ENCODE data around the gene CDKN2C. TPM values are rescaled to one million over a fixed set of nuclear protein-coding genes. Genes with fewer than 3 reads are reported as not detected.

CDKN2C gene
- total and polyA plus RNA-seq, 9 donors = 10.7 to 18.6 (median 15.9) TPM

- peaks cover 2% of the 10 kb centered on the region for H3K27me3 ChIP-seq (ENCODE audit: control insufficient read depth, insufficient read depth, low read length)
- H3K4me1 ChIP-seq (ENCODE audit: control insufficient read depth, insufficient read depth, low read length) = no peaks in the 10 kb centered on the region
- WGBS (ENCODE audit: insufficient coverage) = under 1% methylated on average over 76 of the region's 80 CpGs
- no peaks in the 10 kb centered on the region for H3K9me3 ChIP-seq (replicated peaks; ENCODE audit: control insufficient read depth, low read depth, low read length)
- DNase-seq = peak; percentile 98
- H3K4me3 ChIP-seq (ENCODE audit: low read length) = peak within 1 kb of the TSS; percentile 73
- no peaks in the 10 kb centered on the region for H3K36me3 ChIP-seq (ENCODE audit: control insufficient read depth, insufficient read depth, low read length)
- peak within 1 kb of the TSS; percentile 80 for H3K27ac ChIP-seq (ENCODE audit: low read length)
Observed at GRCh38 chr1:50959913-50960844, 9.9 kb upstream of the CDKN2C start, which contains the start of gene FAF1. Gene FAF1, minus strand, starts transcription at chr1:50960267. Its CDS starts 456 bp downstream, at chr1:50959811.

GRCh38 chr1:50964863-50965262, 5.2 kb upstream of the CDKN2C start:
- H3K27ac ChIP-seq (ENCODE audit: low read length) = no peak overlapping the region
- DNase-seq = no peak
- peaks cover 4% of the 10 kb centered on the region for H3K4me1 ChIP-seq (ENCODE audit: control insufficient read depth, insufficient read depth, low read length)
- no peaks in the 10 kb centered on the region for H3K36me3 ChIP-seq (ENCODE audit: control insufficient read depth, insufficient read depth, low read length)
- H3K4me3 ChIP-seq (ENCODE audit: low read length) = no peak overlapping the region
- WGBS (ENCODE audit: insufficient coverage) = 72% methylated on average over 2 of the region's 11 CpGs
- peaks cover 2% of the 10 kb centered on the region for H3K27me3 ChIP-seq (ENCODE audit: control insufficient read depth, insufficient read depth, low read length)
- H3K9me3 ChIP-seq (replicated peaks; ENCODE audit: control insufficient read depth, low read depth, low read length) = no peaks in the 10 kb centered on the region

GRCh38 chr1:50966991-50967390, 3.1 kb upstream of the CDKN2C start:
- H3K27ac ChIP-seq (ENCODE audit: low read length) = no peak overlapping the region
- no peaks in the 10 kb centered on the region for H3K36me3 ChIP-seq (ENCODE audit: control insufficient read depth, insufficient read depth, low read length)
- no peak for DNase-seq
- peaks cover 2% of the 10 kb centered on the region for H3K27me3 ChIP-seq (ENCODE audit: control insufficient read depth, insufficient read depth, low read length)
- H3K9me3 ChIP-seq (replicated peaks; ENCODE audit: control insufficient read depth, low read depth, low read length) = no peaks in the 10 kb centered on the region
- no peak overlapping the region for H3K4me3 ChIP-seq (ENCODE audit: low read length)
- WGBS (ENCODE audit: insufficient coverage) = no CpG with 5 or more reads among the region's 3 CpGs
- peaks cover 10% of the 10 kb centered on the region for H3K4me1 ChIP-seq (ENCODE audit: control insufficient read depth, insufficient read depth, low read length)

GRCh38 chr1:50967416-50968157, 2.5 kb upstream of the CDKN2C start:
- Histone ChIP-seq H3K36me3 (ENCODE audit: control insufficient read depth, insufficient read depth, low read length) (no peaks in the 10 kb centered on the region), H3K4me3 (ENCODE audit: low read length) (peak overlapping the region; percentile 67), H3K9me3 (replicated peaks; ENCODE audit: control insufficient read depth, low read depth, low read length) (no peaks in the 10 kb centered on the region), H3K4me1 (ENCODE audit: control insufficient read depth, insufficient read depth, low read length) (peaks cover 10% of the 10 kb centered on the region), H3K27me3 (ENCODE audit: control insufficient read depth, insufficient read depth, low read length) (peaks cover 2% of the 10 kb centered on the region), H3K27ac (ENCODE audit: low read length) (peak overlapping the region; percentile 99)
- DNase-seq = peak; percentile 18
- 9% methylated on average over 11 of the region's 17 CpGs for WGBS (ENCODE audit: insufficient coverage)

GRCh38 chr1:50968158-50968820, 1.8 kb upstream of the CDKN2C start:
- WGBS (ENCODE audit: insufficient coverage) = under 1% methylated on average over 62 of the region's 70 CpGs
- peak; percentile 97 for DNase-seq
- peaks cover 10% of the 10 kb centered on the region for H3K4me1 ChIP-seq (ENCODE audit: control insufficient read depth, insufficient read depth, low read length)
- peaks cover 2% of the 10 kb centered on the region for H3K27me3 ChIP-seq (ENCODE audit: control insufficient read depth, insufficient read depth, low read length)
- H3K27ac ChIP-seq (ENCODE audit: low read length) = peak overlapping the region; percentile 99
- no peaks in the 10 kb centered on the region for H3K36me3 ChIP-seq (ENCODE audit: control insufficient read depth, insufficient read depth, low read length)
- no peaks in the 10 kb centered on the region for H3K9me3 ChIP-seq (replicated peaks; ENCODE audit: control insufficient read depth, low read depth, low read length)
- H3K4me3 ChIP-seq (ENCODE audit: low read length) = peak overlapping the region; percentile 67

GRCh38 chr1:50968821-50969610, 1.0 kb upstream of the CDKN2C start:
- WGBS (ENCODE audit: insufficient coverage) = under 1% methylated on average over 60 of the region's 65 CpGs
- Histone ChIP-seq H3K4me3 (ENCODE audit: low read length) (peak overlapping the region; percentile 67), H3K36me3 (ENCODE audit: control insufficient read depth, insufficient read depth, low read length) (no peaks in the 10 kb centered on the region), H3K27me3 (ENCODE audit: control insufficient read depth, insufficient read depth, low read length) (peaks cover 5% of the 10 kb centered on the region), H3K9me3 (replicated peaks; ENCODE audit: control insufficient read depth, low read depth, low read length) (no peaks in the 10 kb centered on the region), H3K27ac (ENCODE audit: low read length) (peak overlapping the region; percentile 83), H3K4me1 (ENCODE audit: control insufficient read depth, insufficient read depth, low read length) (peaks cover 10% of the 10 kb centered on the region)
- no peak for DNase-seq

GRCh38 chr1:50970509-50970887, 453 bp downstream of the CDKN2C start:
- Histone ChIP-seq H3K27ac (ENCODE audit: low read length) (peak overlapping the region; percentile 83), H3K27me3 (ENCODE audit: control insufficient read depth, insufficient read depth, low read length) (peaks cover 4% of the 10 kb centered on the region), H3K4me1 (ENCODE audit: control insufficient read depth, insufficient read depth, low read length) (peaks cover 10% of the 10 kb centered on the region), H3K9me3 (replicated peaks; ENCODE audit: control insufficient read depth, low read depth, low read length) (no peaks in the 10 kb centered on the region), H3K36me3 (ENCODE audit: control insufficient read depth, insufficient read depth, low read length) (no peaks in the 10 kb centered on the region), H3K4me3 (ENCODE audit: low read length) (peak overlapping the region; percentile 67)
- 40% methylated on average over 1 of the region's 6 CpGs for WGBS (ENCODE audit: insufficient coverage)
- DNase-seq = no peak

- Histone ChIP-seq H3K4me3 (ENCODE audit: low read length) (peak overlapping the region; percentile 67), H3K27me3 (ENCODE audit: control insufficient read depth, insufficient read depth, low read length) (peaks cover 4% of the 10 kb centered on the region), H3K9me3 (replicated peaks; ENCODE audit: control insufficient read depth, low read depth, low read length) (no peaks in the 10 kb centered on the region), H3K36me3 (ENCODE audit: control insufficient read depth, insufficient read depth, low read length) (no peaks in the 10 kb centered on the region), H3K4me1 (ENCODE audit: control insufficient read depth, insufficient read depth, low read length) (peaks cover 10% of the 10 kb centered on the region), H3K27ac (ENCODE audit: low read length) (no peak overlapping the region)
- no CpG with 5 or more reads among the region's 7 CpGs for WGBS (ENCODE audit: insufficient coverage)
- DNase-seq = no peak
Observed at GRCh38 chr1:50970931-50971582, 1.0 kb downstream of the CDKN2C start.

GRCh38 chr1:50971748-50972305, 1.8 kb downstream of the CDKN2C start:
- DNase-seq = no peak
- H3K27ac ChIP-seq (ENCODE audit: low read length) = no peak overlapping the region

More at GRCh38 chr1:50971748-50972305, 1.8 kb downstream of the CDKN2C start:
- Histone ChIP-seq H3K36me3 (ENCODE audit: control insufficient read depth, insufficient read depth, low read length) (no peaks in the 10 kb centered on the region), H3K4me3 (ENCODE audit: low read length) (no peak overlapping the region), H3K4me1 (ENCODE audit: control insufficient read depth, insufficient read depth, low read length) (peaks cover 12% of the 10 kb centered on the region), H3K9me3 (replicated peaks; ENCODE audit: control insufficient read depth, low read depth, low read length) (no peaks in the 10 kb centered on the region), H3K27me3 (ENCODE audit: control insufficient read depth, insufficient read depth, low read length) (peaks cover 10% of the 10 kb centered on the region)
- no CpG with 5 or more reads among the region's 6 CpGs for WGBS (ENCODE audit: insufficient coverage)

Data from muscle of leg (tissue), 11 donors.